Testis (tissue), 3 donors: Measurements from ENCODE around the gene CUX1. TPM values are rescaled to one million over a fixed set of nuclear protein-coding genes. Genes with fewer than 3 reads are reported as not detected.

Experiments used
- DNase-seq: peaks from one replicate; pipeline ENCODE4 v3.0.0-alpha.2; 2019
- H3K27ac ChIP-seq, 2 donors: fragments of 200-600 bp; sonication (generic); one replicate each; pipeline ENCODE4 v1.5.1; 2019
- H3K27me3 ChIP-seq: fragments of 200-600 bp; sonication (generic); one replicate; pipeline ENCODE4 v1.5.1; 2019
- H3K36me3 ChIP-seq: fragments of 200-600 bp; sonication (generic); one replicate; pipeline ENCODE4 v1.5.1; 2017; ENCODE audit warnings: low read depth; ENCODE audit errors: missing control alignments
- H3K4me1 ChIP-seq: fragments of 200-600 bp; sonication (generic); one replicate; pipeline ENCODE4 v1.5.1; 2019
- H3K4me3 ChIP-seq, 2 donors: fragments of 200-600 bp; sonication (generic); one replicate each; pipeline ENCODE4 v1.5.1; 2017 to 2019
- H3K9me3 ChIP-seq: fragments of 200-600 bp; sonication (generic); one replicate; pipeline ENCODE4 v1.5.1; 2017
- CTCF ChIP-seq, 3 experiments: fragments of 450-650 bp in 2 of 3; fragments of 200-600 bp in 1 of 3; sonication (generic) in 1 of 3; IDR thresholded peaks; one replicate each; pipeline ENCODE4 v1.5.1; 2016 to 2019; ENCODE audit warnings: antibody characterized with exemption in 3 of 3, mild to moderate bottlenecking in 2 of 3, moderate library complexity in 1 of 3
- POLR2A ChIP-seq: fragments of 450-650 bp; IDR thresholded peaks from one replicate; pipeline ENCODE4 v1.6.1; 2017; ENCODE audit warnings: antibody characterized with exemption, mild to moderate bottlenecking, moderate library complexity
- WGBS, 2 donors: methylation state at CpG; one replicate each; pipeline ENCODE4 v1.1.5; 2018; 5-methylcytosine and 5-hydroxymethylcytosine counted together
- intact Hi-C: fragments of 100-400 bp; cut with DNase I; formaldehyde crosslinking; loops from one replicate; pipeline ENCODE4 v1.15.1; 2023; ENCODE audit warnings: low total_unique reads
- polyA plus RNA-seq: library from polyadenylated mRNA; stranded (reverse); fragments of 350-450 nt; fragmentation: Illumina TruSeq; extraction: RNeasy Lipid Tissue Mini Kit (QIAGEN cat#74804); gene quantifications from one replicate; pipeline ENCODE4 v1.2.3, GENCODE V29; 2014; ENCODE audit warnings: low read depth, low replicate concordance; ENCODE audit not compliant: insufficient read depth
- total RNA-seq, 2 donors: library from RNA; depleted of rRNA; stranded (reverse); fragments of >200 nt; gene quantifications; one replicate each; pipeline ENCODE4 v1.2.3, GENCODE V29; 2016

CUX1 gene
- total and polyA plus RNA-seq, 3 donors from 2014 or later, result 30.8 to 46.3 (median 43.1) TPM

GRCh38 chr7:102122026-102122425 is 304.6 kb downstream of the CUX1 start:
- TF ChIP-seq CTCF (IDR thresholded peaks at IDR 0.05) (no peak), POLR2A (no peak)
- H3K36me3 ChIP-seq, result no peaks in the 10 kb centered on the region
- no peak overlapping the region for H3K4me3 ChIP-seq
- no peak for DNase-seq
- peaks cover 10% of the 10 kb centered on the region for H3K4me1 ChIP-seq
- WGBS, 2 donors, result 40 to 44% methylated on average over 3 of the region's 3 CpGs
- no peaks in the 10 kb centered on the region for H3K27me3 ChIP-seq
- intact Hi-C loops, result no loop called here
- H3K27ac ChIP-seq, result no peak overlapping the region
- H3K9me3 ChIP-seq, result no peaks in the 10 kb centered on the region

- intact Hi-C loops, result no loop called here
- Histone ChIP-seq H3K36me3 (no peaks in the 10 kb centered on the region), H3K4me3 (no peak overlapping the region), H3K27ac (no peak overlapping the region), H3K27me3 (no peaks in the 10 kb centered on the region), H3K9me3 (no peaks in the 10 kb centered on the region), H3K4me1 (peaks cover under 1% of the 10 kb centered on the region)
- TF ChIP-seq POLR2A, result no peak
- no peak for TF ChIP-seq CTCF (IDR thresholded peaks at IDR 0.05)
- WGBS, 2 donors, result 55 to 75% methylated on average over 9 to 17 of the region's 17 CpGs
- DNase-seq, result peak; percentile 32
Measured at GRCh38 chr7:102125127-102125596, 307.7 kb downstream of the CUX1 start.

GRCh38 chr7:102128303-102128702 is 310.9 kb downstream of the CUX1 start:
- Histone ChIP-seq H3K9me3 (no peaks in the 10 kb centered on the region), H3K27me3 (no peaks in the 10 kb centered on the region), H3K36me3 (no peaks in the 10 kb centered on the region), H3K4me3 (no peak overlapping the region), H3K27ac (no peak overlapping the region), H3K4me1 (no peaks in the 10 kb centered on the region)
- DNase-seq, result no peak
- WGBS, 2 donors, result 70 to 86% methylated on average over 5 to 11 of the region's 11 CpGs
- no peak for TF ChIP-seq POLR2A
- TF ChIP-seq CTCF (IDR thresholded peaks at IDR 0.05), result no peak
- intact Hi-C loops, result no loop called here

- Histone ChIP-seq H3K36me3 (no peaks in the 10 kb centered on the region), H3K4me3 (no peak overlapping the region), H3K27ac (no peak overlapping the region), H3K9me3 (no peaks in the 10 kb centered on the region), H3K4me1 (no peaks in the 10 kb centered on the region), H3K27me3 (no peaks in the 10 kb centered on the region)
- intact Hi-C loops, result no loop called here
- WGBS, 2 donors, result 76 to 80% methylated on average over 15 of the region's 15 CpGs
- no peak for TF ChIP-seq CTCF (IDR thresholded peaks at IDR 0.05)
- TF ChIP-seq POLR2A, result no peak
- no peak for DNase-seq
Measured at GRCh38 chr7:102129636-102130370, 312.4 kb downstream of the CUX1 start.
